NB4 (cell line): ENCODE data around the gene DIRAS2.

Experiments
- POLR2A ChIP-seq: IDR thresholded peaks from 2 replicates; pipeline ENCODE4 v1.6.1; 2011; ENCODE audit warnings: mild to moderate bottlenecking; ENCODE audit not compliant: insufficient read length; ENCODE audit errors: extremely low read depth
- TF ChIP-seq, protein P1 (sequence below): IDR thresholded peaks from one replicate; pipeline ENCODE4 v1.5.1; 2012; ENCODE audit warnings: low read depth, low read length

- no peak for TF ChIP-seq POLR2A
- TF ChIP-seq, protein P1, sequence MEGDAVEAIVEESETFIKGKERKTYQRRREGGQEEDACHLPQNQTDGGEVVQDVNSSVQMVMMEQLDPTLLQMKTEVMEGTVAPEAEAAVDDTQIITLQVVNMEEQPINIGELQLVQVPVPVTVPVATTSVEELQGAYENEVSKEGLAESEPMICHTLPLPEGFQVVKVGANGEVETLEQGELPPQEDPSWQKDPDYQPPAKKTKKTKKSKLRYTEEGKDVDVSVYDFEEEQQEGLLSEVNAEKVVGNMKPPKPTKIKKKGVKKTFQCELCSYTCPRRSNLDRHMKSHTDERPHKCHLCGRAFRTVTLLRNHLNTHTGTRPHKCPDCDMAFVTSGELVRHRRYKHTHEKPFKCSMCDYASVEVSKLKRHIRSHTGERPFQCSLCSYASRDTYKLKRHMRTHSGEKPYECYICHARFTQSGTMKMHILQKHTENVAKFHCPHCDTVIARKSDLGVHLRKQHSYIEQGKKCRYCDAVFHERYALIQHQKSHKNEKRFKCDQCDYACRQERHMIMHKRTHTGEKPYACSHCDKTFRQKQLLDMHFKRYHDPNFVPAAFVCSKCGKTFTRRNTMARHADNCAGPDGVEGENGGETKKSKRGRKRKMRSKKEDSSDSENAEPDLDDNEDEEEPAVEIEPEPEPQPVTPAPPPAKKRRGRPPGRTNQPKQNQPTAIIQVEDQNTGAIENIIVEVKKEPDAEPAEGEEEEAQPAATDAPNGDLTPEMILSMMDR: no peak
Observed at GRCh38 chr9:90641884-90642487, 638 bp downstream of the DIRAS2 start.
